Effector memory CD4-positive, alpha-beta T cell (primary cell): ENCODE data around the gene BCKDHA.

Source experiments
- DNase-seq, 3 donors: peaks; one replicate each; pipeline ENCODE4 v3.0.0-alpha.2; 2020
- H3K27ac ChIP-seq: 2 replicates; pipeline ENCODE4 v1.7.0; 2013; ENCODE audit warnings: mild to moderate bottlenecking, low read length, moderate library complexity; ENCODE audit not compliant: insufficient read depth, poor library complexity, severe bottlenecking
- H3K27me3 ChIP-seq: replicated peaks from 2 replicates; pipeline ENCODE4 v1.7.0; 2013; ENCODE audit warnings: mild to moderate bottlenecking, low read length; ENCODE audit not compliant: insufficient read depth, control insufficient read depth, poor library complexity, severe bottlenecking
- H3K36me3 ChIP-seq: 2 replicates; pipeline ENCODE4 v1.7.0; 2013; ENCODE audit warnings: mild to moderate bottlenecking, low read length, moderate library complexity; ENCODE audit not compliant: control insufficient read depth, insufficient read depth
- H3K4me1 ChIP-seq: 2 replicates; pipeline ENCODE4 v1.7.0; 2013; ENCODE audit warnings: low read length, mild to moderate bottlenecking; ENCODE audit not compliant: control insufficient read depth, insufficient read depth, poor library complexity, severe bottlenecking
- H3K4me3 ChIP-seq: 2 replicates; pipeline ENCODE4 v1.7.0; 2013; ENCODE audit warnings: low read length, low read depth, mild to moderate bottlenecking; ENCODE audit not compliant: insufficient read depth, poor library complexity, severe bottlenecking
- H3K9me3 ChIP-seq: 2 replicates; pipeline ENCODE4 v1.7.0; 2013; ENCODE audit warnings: mild to moderate bottlenecking, low read length, moderate library complexity; ENCODE audit not compliant: control insufficient read depth

The BCKDHA gene

GRCh38 chr19:41384351-41384750 lies 13.3 kb upstream of the BCKDHA start:
- Histone ChIP-seq H3K4me3 (no peak overlapping the region), H3K27ac (no peak overlapping the region), H3K4me1 (no peaks in the 10 kb centered on the region), H3K27me3 (no peaks in the 10 kb centered on the region), H3K9me3 (no peaks in the 10 kb centered on the region), H3K36me3 (peaks cover 19% of the 10 kb centered on the region)
- DNase-seq, result no peak

DNA sequence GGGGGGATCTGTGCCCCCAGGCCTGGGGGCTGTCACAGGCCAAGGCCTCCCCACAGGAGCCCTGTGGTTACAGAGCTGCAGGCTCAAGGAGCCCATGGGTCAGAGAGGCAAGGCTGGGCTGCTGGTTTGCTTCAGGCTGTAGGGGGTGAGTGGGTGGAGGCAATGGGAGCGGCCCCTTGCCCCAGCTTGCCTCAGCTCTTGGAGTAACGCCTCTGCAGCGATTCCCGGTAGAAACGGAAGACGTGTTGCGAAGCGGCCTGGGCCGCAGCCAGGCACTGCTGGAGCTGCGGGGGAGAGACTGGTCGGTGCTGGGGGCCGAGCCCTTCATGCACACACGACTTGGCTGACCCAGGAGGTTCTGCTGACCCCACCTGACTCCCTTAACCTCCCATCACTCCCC lies 11.2 kb upstream of the BCKDHA start:
- Histone ChIP-seq H3K4me1 (no peaks in the 10 kb centered on the region), H3K4me3 (no peak overlapping the region), H3K27me3 (no peaks in the 10 kb centered on the region), H3K36me3 (peaks cover 37% of the 10 kb centered on the region), H3K9me3 (no peaks in the 10 kb centered on the region), H3K27ac (no peak overlapping the region)
- DNase-seq, result no peak

DNA sequence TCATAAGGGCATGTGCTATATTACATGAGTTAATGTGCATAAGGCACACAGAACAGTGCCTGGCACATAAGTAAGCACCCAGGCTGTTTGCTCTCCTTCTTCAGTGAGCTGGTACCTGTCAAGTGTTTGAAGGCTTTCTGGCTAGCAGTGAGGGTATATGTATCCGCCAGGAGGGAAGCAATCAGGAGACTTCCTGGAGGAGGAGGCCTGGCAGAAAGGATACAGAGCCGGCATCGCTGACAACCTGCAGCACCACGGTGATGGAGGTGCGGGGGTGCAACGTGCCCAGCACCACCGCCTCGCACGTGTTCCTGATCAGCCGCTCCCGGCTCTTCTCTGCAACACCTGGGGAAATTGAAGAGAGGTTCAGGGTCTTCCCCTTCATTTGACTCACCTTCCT lies 6.0 kb upstream of the BCKDHA start:
- Histone ChIP-seq H3K4me1 (peaks cover 5% of the 10 kb centered on the region), H3K27me3 (no peaks in the 10 kb centered on the region), H3K27ac (no peak overlapping the region), H3K4me3 (no peak overlapping the region), H3K9me3 (no peaks in the 10 kb centered on the region), H3K36me3 (peaks cover 44% of the 10 kb centered on the region)
- DNase-seq, result no peak

GRCh38 chr19:41392775-41393174 lies 4.8 kb upstream of the BCKDHA start:
- Histone ChIP-seq H3K27me3 (no peaks in the 10 kb centered on the region), H3K27ac (no peak overlapping the region), H3K4me3 (no peak overlapping the region), H3K9me3 (no peaks in the 10 kb centered on the region), H3K4me1 (peaks cover 5% of the 10 kb centered on the region), H3K36me3 (peaks cover 39% of the 10 kb centered on the region)
- no peak for DNase-seq

GRCh38 chr19:41395355-41395754 lies 2.3 kb upstream of the BCKDHA start:
- no peak overlapping the region for H3K4me3 ChIP-seq
- peaks cover 5% of the 10 kb centered on the region for H3K4me1 ChIP-seq
- DNase-seq, result no peak

DNA sequence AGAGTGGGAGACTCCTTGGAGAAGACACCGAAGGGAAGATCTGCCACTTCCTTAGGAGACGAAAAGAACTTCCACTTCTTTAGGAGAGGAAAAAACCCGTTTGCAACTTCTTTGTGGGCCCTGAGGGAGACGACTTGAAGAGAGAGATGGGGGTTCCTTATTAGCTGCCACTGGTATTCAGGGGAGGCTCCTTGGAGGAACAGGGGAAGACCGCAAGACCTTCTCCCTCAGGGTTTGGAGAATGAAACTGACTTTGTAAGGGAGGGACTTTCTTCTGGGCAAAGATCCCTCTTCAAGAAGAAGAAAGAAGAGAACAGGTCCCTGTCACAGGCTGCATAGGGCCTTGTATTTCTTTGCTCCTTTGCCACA lies 416 bp downstream of the BCKDHA start:
- DNase-seq, result no peak
- Histone ChIP-seq H3K36me3 (peaks cover 2% of the 10 kb centered on the region), H3K4me3 (peak overlapping the region; percentile 99)

More at GRCh38 chr19:41395355-41395754, 2.3 kb upstream of the BCKDHA start:
- peaks cover 19% of the 10 kb centered on the region for H3K36me3 ChIP-seq
- H3K27ac ChIP-seq, result no peak overlapping the region
- no peaks in the 10 kb centered on the region for H3K27me3 ChIP-seq
- H3K9me3 ChIP-seq, result no peaks in the 10 kb centered on the region

DNA sequence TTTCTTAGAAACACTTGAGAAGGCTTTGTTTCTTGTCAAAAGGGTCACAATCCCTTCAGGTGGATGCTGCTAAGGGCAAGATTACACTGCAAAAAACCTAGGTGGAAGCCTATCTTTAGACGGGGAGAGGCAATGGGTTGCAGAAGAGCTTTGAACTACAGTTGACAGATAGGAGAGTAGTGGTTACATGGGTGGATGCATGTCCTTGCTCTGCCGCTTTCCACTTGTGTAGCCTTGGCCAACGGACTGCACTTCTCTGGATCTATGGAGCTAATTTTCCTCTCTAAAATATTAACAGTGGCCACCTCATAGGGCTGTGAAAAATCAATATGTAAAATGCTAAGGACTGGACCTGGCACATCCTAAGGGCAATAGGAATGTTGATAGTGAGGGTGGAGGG lies 980 bp downstream of the BCKDHA start:
- H3K27ac ChIP-seq, result no peak overlapping the region
- H3K36me3 ChIP-seq, result peaks cover 3% of the 10 kb centered on the region
- DNase-seq, result no peak

More for the DNA sequence above, 416 bp downstream of the BCKDHA start:
- Histone ChIP-seq H3K4me1 (peaks cover 5% of the 10 kb centered on the region), H3K27ac (peak overlapping the region; percentile 98), H3K27me3 (no peaks in the 10 kb centered on the region), H3K9me3 (no peaks in the 10 kb centered on the region)

DNA sequence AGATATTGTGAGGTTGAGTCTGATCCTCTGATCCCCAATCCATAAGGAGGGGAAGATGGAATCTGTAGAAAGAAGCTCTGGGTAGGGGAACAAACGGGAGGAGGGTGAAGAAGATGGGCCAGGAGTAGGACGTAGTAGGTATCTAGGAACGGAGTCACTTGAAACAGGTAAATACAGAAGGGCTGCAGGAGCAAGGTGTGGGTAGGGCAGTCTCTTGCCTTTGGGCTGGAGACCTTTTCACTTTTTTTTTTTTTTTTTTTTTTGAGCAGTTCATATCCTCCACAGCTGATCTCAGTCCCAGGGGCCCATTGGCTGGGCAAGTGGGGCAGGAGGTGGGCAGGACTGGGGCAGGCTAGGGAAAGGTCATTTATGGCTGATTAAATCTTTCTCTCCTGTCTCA lies 1.5 kb downstream of the BCKDHA start:
- no peaks in the 10 kb centered on the region for H3K9me3 ChIP-seq
- no peaks in the 10 kb centered on the region for H3K27me3 ChIP-seq
- H3K27ac ChIP-seq, result no peak overlapping the region
- H3K4me3 ChIP-seq, result no peak overlapping the region
- DNase-seq, result no peak
- peaks cover 3% of the 10 kb centered on the region for H3K36me3 ChIP-seq
- peaks cover 5% of the 10 kb centered on the region for H3K4me1 ChIP-seq

More for the DNA sequence above, 980 bp downstream of the BCKDHA start:
- peaks cover 5% of the 10 kb centered on the region for H3K4me1 ChIP-seq
- peak overlapping the region; percentile 99 for H3K4me3 ChIP-seq
- no peaks in the 10 kb centered on the region for H3K9me3 ChIP-seq
- no peaks in the 10 kb centered on the region for H3K27me3 ChIP-seq

DNA sequence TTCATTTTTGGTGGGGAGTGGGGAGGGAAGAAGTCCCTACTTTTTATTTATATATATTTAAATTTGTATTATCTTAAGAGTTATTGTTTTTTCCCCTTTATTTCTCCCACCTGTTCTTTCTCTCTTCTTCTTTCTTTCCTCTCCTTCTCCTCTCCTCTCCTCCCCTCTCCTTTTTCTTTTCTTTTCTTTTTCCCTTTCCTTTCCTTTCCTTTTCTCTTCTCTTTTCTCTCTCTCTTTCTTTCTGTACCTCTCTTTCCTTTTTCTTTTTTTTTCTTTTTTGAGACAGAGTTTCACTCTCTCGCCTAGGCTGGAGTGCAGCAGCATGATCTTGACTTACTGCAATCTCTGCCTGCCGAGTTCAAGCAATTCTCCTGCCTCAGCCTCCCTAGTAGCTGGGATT lies 1.9 kb downstream of the BCKDHA start:
- peaks cover 5% of the 10 kb centered on the region for H3K4me1 ChIP-seq
- no peak for DNase-seq
- no peaks in the 10 kb centered on the region for H3K9me3 ChIP-seq
- H3K36me3 ChIP-seq, result peaks cover 3% of the 10 kb centered on the region
- no peaks in the 10 kb centered on the region for H3K27me3 ChIP-seq
- no peak overlapping the region for H3K4me3 ChIP-seq
- no peak overlapping the region for H3K27ac ChIP-seq

DNA sequence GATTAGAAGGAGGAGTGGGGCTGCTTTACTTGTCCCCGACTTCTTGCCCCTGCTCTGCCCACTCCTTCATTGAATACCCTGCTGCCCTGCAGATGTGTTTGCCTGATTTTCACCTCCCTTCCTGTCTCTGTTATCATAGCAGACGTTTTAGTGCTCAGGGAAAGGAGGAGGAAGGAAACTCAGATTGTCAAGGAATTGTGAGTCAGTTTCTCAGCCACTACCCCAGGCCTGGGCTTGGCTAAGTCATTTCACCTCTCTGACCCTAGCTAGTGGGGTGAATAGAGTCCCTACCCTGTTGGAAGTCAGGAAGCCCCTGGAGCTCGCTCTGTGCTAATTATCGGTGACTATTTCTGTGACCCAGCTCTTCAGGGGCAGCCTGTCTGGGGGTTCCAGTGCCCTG lies 3.9 kb downstream of the BCKDHA start:
- Histone ChIP-seq H3K27ac (no peak overlapping the region), H3K4me1 (peaks cover 1% of the 10 kb centered on the region), H3K4me3 (no peak overlapping the region), H3K36me3 (peaks cover 3% of the 10 kb centered on the region), H3K27me3 (no peaks in the 10 kb centered on the region), H3K9me3 (no peaks in the 10 kb centered on the region)
- DNase-seq, result no peak

DNA sequence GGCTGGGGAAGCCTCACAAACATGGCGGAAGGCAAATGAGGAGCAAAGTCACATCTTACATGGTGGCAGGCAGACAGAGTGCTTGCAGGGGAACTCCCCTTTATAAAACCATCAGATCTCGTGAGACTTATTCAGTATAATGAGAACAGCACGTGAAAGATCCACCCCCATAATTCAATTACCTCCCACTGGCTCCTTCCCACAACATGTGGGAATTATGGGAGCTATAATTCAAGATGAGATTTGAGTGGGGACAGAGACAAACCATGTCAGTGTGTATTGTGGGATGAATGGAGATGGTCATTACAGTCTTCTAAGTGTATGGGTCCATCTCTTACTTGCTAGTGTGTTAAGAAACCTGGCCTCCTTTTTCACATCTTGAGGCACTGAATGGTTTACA lies 4.4 kb downstream of the BCKDHA start:
- no peaks in the 10 kb centered on the region for H3K9me3 ChIP-seq
- H3K27me3 ChIP-seq, result no peaks in the 10 kb centered on the region
- no peak for DNase-seq
- H3K36me3 ChIP-seq, result peaks cover 3% of the 10 kb centered on the region
- no peak overlapping the region for H3K27ac ChIP-seq
- no peaks in the 10 kb centered on the region for H3K4me1 ChIP-seq
- no peak overlapping the region for H3K4me3 ChIP-seq
